DMS53 (cell line): Measurements from ENCODE around the gene ZNF662.

Experiments used
- DNase-seq: peaks from one replicate; lab custom pipeline; 2025; lab: John Stamatoyannopoulos, UW

Gene ZNF662

DNA sequence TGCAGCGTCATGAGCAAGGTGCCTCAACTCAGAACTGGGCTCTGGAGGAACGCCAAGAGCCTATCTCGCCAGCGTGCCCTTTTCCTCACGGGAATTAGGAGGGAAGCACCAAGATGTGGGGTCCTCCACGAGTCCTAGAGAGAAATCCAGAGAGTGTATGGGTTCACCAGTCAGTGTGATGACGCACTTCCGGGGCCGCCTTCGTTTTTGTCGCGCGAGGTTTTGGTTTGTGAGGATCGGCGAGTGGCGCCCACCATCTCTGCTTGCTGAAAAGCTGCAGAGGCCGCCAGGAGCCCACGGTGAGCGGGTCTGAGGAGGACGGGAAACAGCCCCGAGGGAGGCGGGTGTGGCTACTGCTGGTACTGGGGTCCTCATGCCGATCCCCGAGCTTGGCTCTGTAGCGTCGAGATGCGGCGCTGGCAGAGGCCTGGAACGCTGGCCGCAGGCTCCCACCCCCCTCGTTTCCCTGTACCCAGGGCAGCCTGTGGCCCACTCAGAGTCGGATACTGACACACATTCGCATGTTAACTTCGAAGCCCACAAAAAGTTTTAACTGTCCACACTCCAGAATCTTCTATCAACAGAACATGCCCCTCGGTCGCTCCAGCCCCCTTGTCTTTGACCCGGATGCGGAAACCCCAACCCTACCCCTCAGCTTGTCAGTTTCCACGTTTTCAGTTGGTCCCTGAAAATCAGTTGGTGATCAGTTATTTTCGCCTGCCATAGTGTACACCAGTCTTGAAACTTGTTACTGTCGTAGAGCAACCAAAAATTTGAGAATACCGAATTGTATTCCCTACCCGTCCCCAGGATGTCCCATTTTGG, 30.4 kb downstream of the ZNF662 start:
- DNase-seq = no peak

DNA sequence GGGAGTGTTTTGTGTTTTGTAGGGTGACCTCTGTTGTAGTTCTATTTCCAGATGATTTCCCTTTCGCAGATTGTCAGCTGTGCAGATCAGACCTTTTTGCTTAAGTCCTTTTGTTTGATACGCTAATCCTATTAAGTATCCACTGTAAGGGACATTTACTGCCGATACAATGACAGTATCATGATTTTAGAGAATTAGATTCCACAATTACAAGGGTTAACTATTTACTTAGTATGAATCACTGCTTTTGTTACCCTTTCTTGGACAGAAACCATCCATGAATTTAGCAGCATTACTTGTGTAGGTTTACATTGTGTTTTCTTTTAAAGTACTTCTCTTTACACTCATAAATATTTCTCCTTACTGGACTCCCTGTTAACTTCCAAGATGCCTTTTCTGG, 31.4 kb downstream of the ZNF662 start:
- no peak for DNase-seq

DNA sequence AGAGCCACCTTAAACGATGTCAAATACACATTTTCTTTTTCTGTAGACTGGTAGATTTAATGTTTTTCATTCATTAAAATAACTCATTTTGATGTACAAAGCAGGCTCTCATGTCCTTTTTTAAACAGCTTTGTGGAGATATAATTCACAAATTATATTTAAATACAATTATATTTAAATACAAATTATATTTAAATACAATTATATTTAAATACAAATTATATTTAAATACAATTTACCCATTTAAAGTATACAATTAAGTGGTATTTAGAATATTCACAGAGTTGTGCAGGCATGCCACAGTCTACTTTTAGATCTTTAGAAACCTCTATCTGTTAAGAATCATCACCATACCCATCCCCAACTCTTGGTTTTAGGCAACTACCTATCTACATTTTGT, 36.8 kb downstream of the ZNF662 start:
- DNase-seq = no peak

DNA sequence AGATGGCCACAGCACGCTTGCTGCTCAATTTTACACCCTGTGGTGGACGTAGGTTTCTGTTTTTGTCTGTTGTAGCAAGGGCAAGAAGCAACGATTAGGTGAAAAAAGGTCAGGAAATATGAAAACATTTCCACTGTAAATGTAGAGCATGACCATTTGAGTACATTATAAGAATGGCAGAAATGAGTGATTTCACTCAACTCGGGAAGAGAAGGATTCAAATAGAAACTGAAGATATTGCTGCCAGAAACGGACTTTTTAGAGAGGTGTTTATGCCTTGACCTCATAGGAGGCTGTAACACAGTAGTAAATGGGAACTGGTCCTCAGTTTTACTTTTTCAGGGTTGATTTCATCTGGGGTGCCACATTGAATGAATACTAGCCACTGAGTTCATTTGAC, 40.1 kb downstream of the ZNF662 start:
- no peak for DNase-seq

DNA sequence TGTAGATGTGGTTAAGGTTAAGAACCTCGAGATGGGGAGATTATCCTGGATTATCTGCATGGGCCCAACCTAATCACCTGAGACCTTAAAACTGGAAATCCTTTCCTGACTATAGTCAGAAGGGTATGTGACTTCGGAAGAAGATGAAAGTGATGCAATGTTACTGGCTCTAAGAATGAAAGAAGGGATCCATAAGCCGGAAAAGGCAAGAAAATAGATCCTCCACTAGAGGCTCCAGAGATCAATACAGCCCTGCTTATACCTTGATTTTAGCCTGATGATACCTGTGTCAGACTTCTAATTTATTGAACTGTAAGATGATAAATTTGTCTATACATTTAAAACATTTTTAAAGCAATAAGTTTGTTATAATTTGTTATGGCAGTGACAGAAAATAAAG, 51.6 kb downstream of the ZNF662 start:
- DNase-seq = no peak

DNA sequence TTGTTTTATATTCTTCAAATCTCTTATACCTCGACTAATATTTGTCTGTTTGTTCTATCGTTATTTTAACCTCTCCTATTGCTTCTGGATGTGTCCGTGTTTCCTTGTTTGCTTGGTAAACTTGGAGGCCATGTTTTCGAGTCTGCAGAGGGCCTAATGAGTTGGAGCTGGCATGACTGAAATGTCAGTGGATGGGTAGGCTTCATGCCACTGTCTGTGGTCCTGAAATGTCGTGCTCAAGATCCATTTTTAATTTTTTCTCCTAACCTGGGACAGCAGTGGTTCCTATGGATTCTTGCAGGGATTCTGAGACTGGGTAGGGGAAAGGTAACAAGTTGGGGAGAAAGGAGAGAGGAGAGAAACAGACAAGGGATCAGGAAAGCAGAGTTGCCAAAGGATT, 54.3 kb downstream of the ZNF662 start:
- no peak for DNase-seq

DNA sequence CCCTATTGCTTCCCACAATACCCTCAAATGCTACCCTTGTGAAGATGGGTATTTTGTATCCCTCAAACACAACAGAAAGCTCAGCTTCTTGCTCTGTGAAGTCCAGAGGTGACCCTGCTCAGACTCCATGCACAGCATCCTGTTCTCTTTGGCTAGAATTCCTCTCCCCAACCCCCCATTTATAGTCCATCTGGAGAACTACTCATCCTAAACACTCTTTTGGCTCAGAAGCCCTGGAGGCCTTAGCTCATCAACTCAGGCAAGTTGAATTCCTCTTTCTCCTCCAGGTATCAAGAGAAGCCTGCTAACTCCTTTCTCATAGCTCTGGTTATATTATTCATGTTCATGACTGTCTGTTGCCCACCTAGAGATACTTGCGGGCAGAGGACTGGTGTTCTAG, 54.8 kb downstream of the ZNF662 start:
- DNase-seq = no peak

DNA sequence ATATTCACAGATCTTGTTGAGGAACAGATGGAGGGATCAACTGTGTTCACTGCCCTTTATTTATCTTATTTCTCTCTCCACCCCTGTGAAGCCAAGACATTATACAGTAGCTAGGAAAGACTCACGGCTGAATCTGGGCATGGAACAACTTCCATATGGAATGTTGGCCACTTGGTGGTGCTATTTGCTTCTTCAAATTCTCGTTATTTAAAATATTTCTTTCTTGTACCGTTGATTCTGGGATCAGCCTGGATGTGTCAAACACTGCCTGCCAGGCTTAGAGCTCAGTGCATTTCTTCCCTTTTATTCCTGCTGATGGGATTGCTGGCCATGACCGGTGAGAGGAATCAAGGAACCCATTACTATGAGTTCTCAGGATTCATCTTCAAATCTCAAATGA, 55.7 kb downstream of the ZNF662 start:
- DNase-seq = peak; percentile 56

DNA sequence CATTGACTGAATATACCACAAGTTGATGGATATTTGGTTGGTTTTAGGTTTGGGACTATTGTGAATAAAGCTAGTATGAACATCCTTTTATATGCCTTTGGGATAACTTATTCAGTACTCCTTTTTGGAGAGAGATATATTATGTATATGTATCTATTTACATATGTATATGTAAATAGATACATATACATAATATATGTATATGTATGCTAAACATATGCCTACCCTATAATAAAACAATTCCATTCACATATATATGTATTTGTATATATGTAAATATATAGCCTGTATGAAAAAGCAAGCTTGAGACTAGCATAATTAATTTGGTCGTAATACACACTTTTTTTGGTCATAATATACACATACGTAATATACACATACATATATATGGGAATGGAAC, 57.3 kb downstream of the ZNF662 start:
- DNase-seq = no peak

DNA sequence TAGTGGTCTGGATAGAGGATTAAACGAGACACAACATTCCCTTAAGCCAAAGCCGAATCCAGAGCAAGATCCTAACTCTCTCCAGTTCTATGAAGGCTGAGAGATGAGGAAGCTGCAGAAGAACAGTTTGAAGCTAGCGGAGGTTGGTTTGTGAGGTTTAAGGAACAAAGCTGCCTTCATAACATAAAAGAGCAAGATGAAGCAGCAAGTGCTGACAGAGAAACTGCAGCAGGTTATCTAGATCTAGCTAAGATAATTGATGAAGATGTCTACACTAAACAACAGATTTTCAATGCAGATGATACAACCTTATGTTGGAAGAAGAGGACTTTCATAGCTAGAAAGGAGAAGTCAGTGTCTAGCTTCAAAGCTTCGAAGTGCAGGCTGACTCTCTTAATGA, 58.3 kb downstream of the ZNF662 start:
- DNase-seq = no peak
